WTC11 (cell line): Measurements from ENCODE around the gene IL4R. TPM values are rescaled to one million over a fixed set of nuclear protein-coding genes. Genes with fewer than 3 reads are reported as not detected.

Experiments used
- ATAC-seq: fragments of 200-7000 bp; cut with Tn5 transposase; 2 replicates; pipeline ENCODE4 v1.10.0; 2021; ENCODE audit warnings: mild to moderate bottlenecking, moderate library complexity
- CTCF ChIA-PET: fragments of 300-600 bp; sonication (Branson Sonifier 250); formaldehyde crosslinking; loops from one replicate; lab custom pipeline; 2021; ENCODE audit warnings: antibody characterized with exemption; lab: Charles Lee
- POLR2A ChIA-PET: fragments of 350-600 bp; sonication (Branson Sonifier 250); formaldehyde crosslinking; loops from one replicate; lab custom pipeline; 2021; ENCODE audit warnings: antibody characterized with exemption; lab: Charles Lee
- DNase-seq: peaks from one replicate; pipeline ENCODE4 v3.0.0; 2021; ENCODE audit warnings: low spot score
- H3K27ac Mint-ChIP-seq: 2 replicates; pipeline ENCODE4 v1.8.0; 2021; ENCODE audit warnings: mixed read lengths
- H3K27me3 Mint-ChIP-seq: 2 replicates; pipeline ENCODE4 v1.8.0; 2021; ENCODE audit warnings: low read depth, mild to moderate bottlenecking, moderate library complexity, mixed read lengths
- H3K36me3 Mint-ChIP-seq: 2 replicates; pipeline ENCODE4 v1.8.0; 2021; ENCODE audit warnings: mixed read lengths
- H3K4me1 Mint-ChIP-seq: 2 replicates; pipeline ENCODE4 v1.8.0; 2022; ENCODE audit warnings: mixed read lengths
- H3K4me3 Mint-ChIP-seq: 2 replicates; pipeline ENCODE4 v1.8.0; 2021; ENCODE audit warnings: mild to moderate bottlenecking, moderate library complexity, mixed read lengths
- H3K9me3 Mint-ChIP-seq: 2 replicates; pipeline ENCODE4 v1.8.0; 2021; ENCODE audit warnings: mixed read lengths
- ATF1 ChIP-seq: sonication (generic); formaldehyde crosslinking; IDR thresholded peaks from 2 replicates; pipeline ENCODE4 v1.8.1; 2023; ENCODE audit warnings: mild to moderate bottlenecking, moderate library complexity, missing genetic modification reagents
- CREB1 ChIP-seq: sonication (generic); formaldehyde crosslinking; IDR thresholded peaks from 2 replicates; pipeline ENCODE4 v1.8.0; 2023; ENCODE audit warnings: mild to moderate bottlenecking, missing genetic modification reagents
- CREM ChIP-seq: sonication (generic); formaldehyde crosslinking; IDR thresholded peaks from 2 replicates; pipeline ENCODE4 v1.8.1; 2022; ENCODE audit warnings: mild to moderate bottlenecking, missing genetic modification reagents, moderate library complexity
- ESRRA ChIP-seq: sonication (generic); formaldehyde crosslinking; IDR thresholded peaks from 2 replicates; pipeline ENCODE4 v1.8.1; 2022; ENCODE audit warnings: mild to moderate bottlenecking, missing genetic modification reagents, borderline replicate concordance
- NFYB ChIP-seq: sonication (generic); formaldehyde crosslinking; conservative IDR thresholded peaks from 2 replicates; pipeline ENCODE4 v1.8.0; 2022; ENCODE audit warnings: low read depth, missing genetic modification reagents
- NR1H2 ChIP-seq: sonication (generic); formaldehyde crosslinking; IDR thresholded peaks from 2 replicates; pipeline ENCODE4 v1.9.0; 2021; ENCODE audit warnings: mild to moderate bottlenecking, moderate library complexity, missing genetic modification reagents
- NR3C1 ChIP-seq: sonication (generic); formaldehyde crosslinking; conservative IDR thresholded peaks from 2 replicates; pipeline ENCODE4 v1.8.1; 2023; ENCODE audit warnings: low read depth, mild to moderate bottlenecking, missing genetic modification reagents
- SMAD3 ChIP-seq: sonication (generic); formaldehyde crosslinking; IDR thresholded peaks from 2 replicates; pipeline ENCODE4 v1.8.0; 2022; ENCODE audit warnings: missing genetic modification reagents, mild to moderate bottlenecking, borderline replicate concordance
- TCF7 ChIP-seq: sonication (generic); formaldehyde crosslinking; IDR thresholded peaks from 2 replicates; pipeline ENCODE4 v1.8.0; 2022; ENCODE audit warnings: mild to moderate bottlenecking, low read depth, missing genetic modification reagents, moderate library complexity
- ZNF138 ChIP-seq: sonication (generic); formaldehyde crosslinking; conservative IDR thresholded peaks from 2 replicates; pipeline ENCODE4 v1.8.1; 2022; ENCODE audit warnings: mild to moderate bottlenecking, moderate library complexity, missing genetic modification reagents
- ZNF232 ChIP-seq: sonication (generic); formaldehyde crosslinking; IDR thresholded peaks from 2 replicates; pipeline ENCODE4 v1.8.0; 2022; ENCODE audit warnings: mild to moderate bottlenecking, missing genetic modification reagents
- ZNF263 ChIP-seq: sonication (generic); formaldehyde crosslinking; IDR thresholded peaks from 2 replicates; pipeline ENCODE4 v1.8.1; 2022; ENCODE audit warnings: low read depth, mild to moderate bottlenecking, moderate library complexity, missing genetic modification reagents
- ZNF396 ChIP-seq: fragments of 250-450 bp; sonication (Bioruptor Pico); IDR thresholded peaks from 2 replicates; pipeline ENCODE4 v1.8.0; 2021; ENCODE audit warnings: mild to moderate bottlenecking, moderate library complexity, borderline replicate concordance
- ZNF423 ChIP-seq: fragments of 250-450 bp; sonication (Bioruptor Pico); IDR thresholded peaks from 2 replicates; pipeline ENCODE4 v2.1.2; 2022; ENCODE audit warnings: mild to moderate bottlenecking, moderate library complexity
- ZNF671 ChIP-seq: fragments of 250-450 bp; sonication (Bioruptor Pico); IDR thresholded peaks from 2 replicates; pipeline ENCODE4 v1.8.0; 2021; ENCODE audit warnings: mild to moderate bottlenecking
- total RNA-seq: library from RNA; stranded (reverse); gene quantifications from 3 replicates; pipeline ENCODE4 v1.2.3, GENCODE V29; 2021
- TF ChIP-seq, protein P1 (sequence below): fragments of 250-450 bp; sonication (Bioruptor Pico); IDR thresholded peaks from 2 replicates; pipeline ENCODE4 v1.9.0; 2021; ENCODE audit warnings: moderate library complexity, mild to moderate bottlenecking, inconsistent platforms, borderline replicate concordance
- TF ChIP-seq, protein P2 (sequence below): sonication (generic); formaldehyde crosslinking; IDR thresholded peaks from 2 replicates; pipeline ENCODE4 v1.8.0; 2022; ENCODE audit warnings: mild to moderate bottlenecking, missing genetic modification reagents
- TF ChIP-seq, protein P3 (sequence below): fragments of 250-450 bp; sonication (Bioruptor Pico); IDR thresholded peaks from 2 replicates; pipeline ENCODE4 v1.9.0; 2021; ENCODE audit warnings: mild to moderate bottlenecking
- TF ChIP-seq, protein P4 (sequence below): sonication (generic); formaldehyde crosslinking; IDR thresholded peaks from 2 replicates; pipeline ENCODE4 v1.8.0; 2022; ENCODE audit warnings: mild to moderate bottlenecking, missing genetic modification reagents
- TF ChIP-seq, protein P5 (sequence below): sonication (generic); formaldehyde crosslinking; IDR thresholded peaks from 2 replicates; pipeline ENCODE4 v1.8.0; 2023; ENCODE audit warnings: missing genetic modification reagents

The IL4R gene
- total RNA-seq, 1 experiment from 2014 or later: 28.7 TPM

- Mint-ChIP-seq H3K9me3 (no peaks in the 10 kb centered on the region), H3K27me3 (no peaks in the 10 kb centered on the region; the same call in 1 of the 2 replicates), H3K27ac (peak overlapping the region; percentile 84), H3K36me3 (no peaks in the 10 kb centered on the region), H3K4me1 (peaks cover 47% of the 10 kb centered on the region), H3K4me3 (no peak overlapping the region)
- POLR2A ChIA-PET: interaction anchor here (0.6 to 1.2 kb wide), 4 partner anchors 28 to 207 kb away, joined by 3 to 4 read pairs (median 3); no protein-coding TSS in a partner anchor
- no peak for DNase-seq
- ATAC-seq: no peak
- TF ChIP-seq ESRRA: no peak
- CTCF ChIA-PET: interaction anchor here (0.9 to 3.6 kb wide), 5 partner anchors 9 to 198 kb away, joined by 3 to 13 read pairs (median 4); no protein-coding TSS in a partner anchor
These were observed 4.1 kb downstream of the IL4R start for GRCh38 chr16:27317738-27318391.

- H3K4me3 Mint-ChIP-seq: no peak overlapping the region
- DNase-seq: peak; percentile 19
- peak overlapping the region; percentile 71 for H3K27ac Mint-ChIP-seq
- no peaks in the 10 kb centered on the region for H3K36me3 Mint-ChIP-seq
- CTCF ChIA-PET: interaction anchor here (1.3 to 3.6 kb wide), 4 partner anchors 37 to 139 kb away, joined by 3 to 13 read pairs (median 9); no protein-coding TSS in a partner anchor
- peaks cover 51% of the 10 kb centered on the region for H3K4me1 Mint-ChIP-seq
- ATAC-seq: no peak
- no peaks in the 10 kb centered on the region for H3K27me3 Mint-ChIP-seq
- POLR2A ChIA-PET: interaction anchor here (0.6 kb wide), 2 partner anchors 49 to 92 kb away, joined by 3 to 4 read pairs; no protein-coding TSS in a partner anchor
- H3K9me3 Mint-ChIP-seq: no peaks in the 10 kb centered on the region
- TF ChIP-seq ZNF423 (CRISPR knock-in tag) (no peak), NFYB (CRISPR knock-in tag) (no peak), ZNF396 (CRISPR knock-in tag) (no peak), ZNF263 (no peak), NR1H2 (no peak), ATF1 (CRISPR knock-in tag) (no peak), NR3C1 (CRISPR knock-in tag) (no peak), TCF7 (no peak), ZNF232 (CRISPR knock-in tag) (no peak), CREB1 (CRISPR knock-in tag) (no peak), SMAD3 (CRISPR knock-in tag) (no peak), CREM (CRISPR knock-in tag) (no peak), ZNF138 (CRISPR knock-in tag) (no peak), ZNF671 (CRISPR knock-in tag) (no peak)
- TF ChIP-seq, protein P1, sequence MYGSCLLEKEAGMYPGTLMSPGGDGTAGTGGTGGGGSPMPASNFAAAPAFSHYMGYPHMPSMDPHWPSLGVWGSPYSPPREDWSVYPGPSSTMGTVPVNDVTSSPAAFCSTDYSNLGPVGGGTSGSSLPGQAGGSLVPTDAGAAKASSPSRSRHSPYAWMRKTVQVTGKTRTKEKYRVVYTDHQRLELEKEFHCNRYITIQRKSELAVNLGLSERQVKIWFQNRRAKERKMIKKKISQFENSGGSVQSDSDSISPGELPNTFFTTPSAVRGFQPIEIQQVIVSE (CRISPR knock-in tag): no peak
- TF ChIP-seq, protein P2, sequence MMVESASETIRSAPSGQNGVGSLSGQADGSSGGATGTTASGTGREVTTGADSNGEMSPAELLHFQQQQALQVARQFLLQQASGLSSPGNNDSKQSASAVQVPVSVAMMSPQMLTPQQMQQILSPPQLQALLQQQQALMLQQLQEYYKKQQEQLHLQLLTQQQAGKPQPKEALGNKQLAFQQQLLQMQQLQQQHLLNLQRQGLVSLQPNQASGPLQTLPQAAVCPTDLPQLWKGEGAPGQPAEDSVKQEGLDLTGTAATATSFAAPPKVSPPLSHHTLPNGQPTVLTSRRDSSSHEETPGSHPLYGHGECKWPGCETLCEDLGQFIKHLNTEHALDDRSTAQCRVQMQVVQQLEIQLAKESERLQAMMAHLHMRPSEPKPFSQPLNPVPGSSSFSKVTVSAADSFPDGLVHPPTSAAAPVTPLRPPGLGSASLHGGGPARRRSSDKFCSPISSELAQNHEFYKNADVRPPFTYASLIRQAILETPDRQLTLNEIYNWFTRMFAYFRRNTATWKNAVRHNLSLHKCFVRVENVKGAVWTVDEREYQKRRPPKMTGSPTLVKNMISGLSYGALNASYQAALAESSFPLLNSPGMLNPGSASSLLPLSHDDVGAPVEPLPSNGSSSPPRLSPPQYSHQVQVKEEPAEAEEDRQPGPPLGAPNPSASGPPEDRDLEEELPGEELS (CRISPR knock-in tag): no peak
- TF ChIP-seq, protein P3, sequence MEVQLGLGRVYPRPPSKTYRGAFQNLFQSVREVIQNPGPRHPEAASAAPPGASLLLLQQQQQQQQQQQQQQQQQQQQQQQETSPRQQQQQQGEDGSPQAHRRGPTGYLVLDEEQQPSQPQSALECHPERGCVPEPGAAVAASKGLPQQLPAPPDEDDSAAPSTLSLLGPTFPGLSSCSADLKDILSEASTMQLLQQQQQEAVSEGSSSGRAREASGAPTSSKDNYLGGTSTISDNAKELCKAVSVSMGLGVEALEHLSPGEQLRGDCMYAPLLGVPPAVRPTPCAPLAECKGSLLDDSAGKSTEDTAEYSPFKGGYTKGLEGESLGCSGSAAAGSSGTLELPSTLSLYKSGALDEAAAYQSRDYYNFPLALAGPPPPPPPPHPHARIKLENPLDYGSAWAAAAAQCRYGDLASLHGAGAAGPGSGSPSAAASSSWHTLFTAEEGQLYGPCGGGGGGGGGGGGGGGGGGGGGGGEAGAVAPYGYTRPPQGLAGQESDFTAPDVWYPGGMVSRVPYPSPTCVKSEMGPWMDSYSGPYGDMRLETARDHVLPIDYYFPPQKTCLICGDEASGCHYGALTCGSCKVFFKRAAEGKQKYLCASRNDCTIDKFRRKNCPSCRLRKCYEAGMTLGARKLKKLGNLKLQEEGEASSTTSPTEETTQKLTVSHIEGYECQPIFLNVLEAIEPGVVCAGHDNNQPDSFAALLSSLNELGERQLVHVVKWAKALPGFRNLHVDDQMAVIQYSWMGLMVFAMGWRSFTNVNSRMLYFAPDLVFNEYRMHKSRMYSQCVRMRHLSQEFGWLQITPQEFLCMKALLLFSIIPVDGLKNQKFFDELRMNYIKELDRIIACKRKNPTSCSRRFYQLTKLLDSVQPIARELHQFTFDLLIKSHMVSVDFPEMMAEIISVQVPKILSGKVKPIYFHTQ (CRISPR knock-in tag): no peak
- TF ChIP-seq, protein P4, sequence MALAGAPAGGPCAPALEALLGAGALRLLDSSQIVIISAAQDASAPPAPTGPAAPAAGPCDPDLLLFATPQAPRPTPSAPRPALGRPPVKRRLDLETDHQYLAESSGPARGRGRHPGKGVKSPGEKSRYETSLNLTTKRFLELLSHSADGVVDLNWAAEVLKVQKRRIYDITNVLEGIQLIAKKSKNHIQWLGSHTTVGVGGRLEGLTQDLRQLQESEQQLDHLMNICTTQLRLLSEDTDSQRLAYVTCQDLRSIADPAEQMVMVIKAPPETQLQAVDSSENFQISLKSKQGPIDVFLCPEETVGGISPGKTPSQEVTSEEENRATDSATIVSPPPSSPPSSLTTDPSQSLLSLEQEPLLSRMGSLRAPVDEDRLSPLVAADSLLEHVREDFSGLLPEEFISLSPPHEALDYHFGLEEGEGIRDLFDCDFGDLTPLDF (CRISPR knock-in tag): no peak
- TF ChIP-seq, protein P5, sequence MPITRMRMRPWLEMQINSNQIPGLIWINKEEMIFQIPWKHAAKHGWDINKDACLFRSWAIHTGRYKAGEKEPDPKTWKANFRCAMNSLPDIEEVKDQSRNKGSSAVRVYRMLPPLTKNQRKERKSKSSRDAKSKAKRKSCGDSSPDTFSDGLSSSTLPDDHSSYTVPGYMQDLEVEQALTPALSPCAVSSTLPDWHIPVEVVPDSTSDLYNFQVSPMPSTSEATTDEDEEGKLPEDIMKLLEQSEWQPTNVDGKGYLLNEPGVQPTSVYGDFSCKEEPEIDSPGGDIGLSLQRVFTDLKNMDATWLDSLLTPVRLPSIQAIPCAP (CRISPR knock-in tag): no peak
These were observed 4.8 kb downstream of the IL4R start for GRCh38 chr16:27318392-27319256.
